GM18909 (cell line): Measurements from ENCODE around the gene PDE6D.
A peak's percentile ranks its signal among the peaks of the same experiment; 100 is the strongest.

Source experiments
- ATAC-seq: cut with Tn5 transposase; IDR thresholded peaks from one replicate; pipeline ENCODE4 v1.9.1; 2021; ENCODE audit warnings: mild to moderate bottlenecking; ENCODE audit not compliant: unreplicated experiment, poor library complexity

Gene PDE6D

GRCh38 chr2:231780909-231781797 is at the start of gene PDE6D:
Gene PDE6D (minus strand): TSS chr2:231781282. CDS start chr2:231781114, 168 bp downstream.
- ATAC-seq = peak; percentile 92

GRCh38 chr2:231821908-231822307 is 40.8 kb upstream of the PDE6D start:
- no peak for ATAC-seq

GRCh38 chr2:231820786-231821303 is 39.8 kb upstream of the PDE6D start:
- no peak for ATAC-seq

GRCh38 chr2:231819447-231820042 is 38.5 kb upstream of the PDE6D start:
- no peak for ATAC-seq

- no peak for ATAC-seq
These were observed 35.4 kb upstream of the PDE6D start for GRCh38 chr2:231816327-231817026.

GRCh38 chr2:231810905-231811304 is 29.8 kb upstream of the PDE6D start:
- ATAC-seq = no peak

GRCh38 chr2:231807020-231807419 is 25.9 kb upstream of the PDE6D start:
- ATAC-seq = no peak

- no peak for ATAC-seq
These were observed 22.5 kb upstream of the PDE6D start for GRCh38 chr2:231803501-231804138.

GRCh38 chr2:231800493-231801091 is 19.5 kb upstream of the PDE6D start:
- ATAC-seq = no peak

- ATAC-seq = no peak
These were observed 14.6 kb upstream of the PDE6D start for GRCh38 chr2:231795525-231796327.

- no peak for ATAC-seq
These were observed 13.3 kb upstream of the PDE6D start for GRCh38 chr2:231794383-231794782.

GRCh38 chr2:231791107-231791506 is 10.0 kb upstream of the PDE6D start:
- ATAC-seq = no peak

GRCh38 chr2:231786917-231787292 is 5.8 kb upstream of the PDE6D start:
- no peak for ATAC-seq

GRCh38 chr2:231786177-231786916 is 5.3 kb upstream of the PDE6D start, which contains the start of gene COPS7B:
Gene COPS7B (plus strand): TSS chr2:231786445. CDS start chr2:231788571, 2,126 bp downstream.
- ATAC-seq = peak; percentile 66

GRCh38 chr2:231785822-231786176 is 4.7 kb upstream of the PDE6D start:
- ATAC-seq = peak; percentile 3

GRCh38 chr2:231785413-231785812 is 4.3 kb upstream of the PDE6D start:
- no peak for ATAC-seq

GRCh38 chr2:231781798-231782726 is 980 bp upstream of the PDE6D start:
- ATAC-seq = no peak
